Fibroblast of pulmonary artery (primary cell): ENCODE measurements around the gene COL4A6.
"Not testable (repeated sequence)": the region's sequence is repeated elsewhere in the genome, so short reads cannot be mapped to it uniquely, and the experiment has no call there.

Source experiments
- DNase-seq: peaks from one replicate; pipeline ENCODE4 v3.0.0-alpha.2; 2010; ENCODE audit warnings: low read depth
- H3K4me3 ChIP-seq: replicated peaks from 2 replicates; pipeline ENCODE4 v1.5.1; 2011; ENCODE audit warnings: low read depth, mild to moderate bottlenecking, control low read depth, low read length, moderate library complexity
- TF ChIP-seq, protein P1 (sequence below): IDR thresholded peaks from 2 replicates; pipeline ENCODE4 v1.5.1; 2011; ENCODE audit warnings: mild to moderate bottlenecking, control low read depth, low read length, inconsistent platforms; ENCODE audit errors: missing control alignments

COL4A6 gene

DNA sequence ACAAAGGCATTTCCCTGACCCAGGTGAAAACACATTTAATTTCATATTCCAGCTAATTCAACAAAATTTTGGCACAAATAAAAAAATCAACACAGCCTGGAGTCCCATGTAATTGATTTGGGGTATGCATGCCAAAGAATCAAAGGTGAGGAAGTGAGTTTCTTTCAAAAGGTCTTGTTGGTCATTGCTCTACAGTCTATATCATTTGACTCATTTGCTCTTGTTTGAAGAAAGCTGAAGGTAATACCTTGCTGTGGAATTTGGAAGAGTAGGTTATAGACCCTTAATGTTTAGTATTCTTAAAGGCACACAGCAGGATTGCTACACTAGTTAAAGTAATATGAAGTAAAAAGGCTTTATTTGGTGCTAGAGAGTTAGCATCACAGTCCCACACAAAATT is 25.4 kb downstream of the COL4A6 start:
- no peak overlapping the region for H3K4me3 ChIP-seq
- TF ChIP-seq, protein P1, sequence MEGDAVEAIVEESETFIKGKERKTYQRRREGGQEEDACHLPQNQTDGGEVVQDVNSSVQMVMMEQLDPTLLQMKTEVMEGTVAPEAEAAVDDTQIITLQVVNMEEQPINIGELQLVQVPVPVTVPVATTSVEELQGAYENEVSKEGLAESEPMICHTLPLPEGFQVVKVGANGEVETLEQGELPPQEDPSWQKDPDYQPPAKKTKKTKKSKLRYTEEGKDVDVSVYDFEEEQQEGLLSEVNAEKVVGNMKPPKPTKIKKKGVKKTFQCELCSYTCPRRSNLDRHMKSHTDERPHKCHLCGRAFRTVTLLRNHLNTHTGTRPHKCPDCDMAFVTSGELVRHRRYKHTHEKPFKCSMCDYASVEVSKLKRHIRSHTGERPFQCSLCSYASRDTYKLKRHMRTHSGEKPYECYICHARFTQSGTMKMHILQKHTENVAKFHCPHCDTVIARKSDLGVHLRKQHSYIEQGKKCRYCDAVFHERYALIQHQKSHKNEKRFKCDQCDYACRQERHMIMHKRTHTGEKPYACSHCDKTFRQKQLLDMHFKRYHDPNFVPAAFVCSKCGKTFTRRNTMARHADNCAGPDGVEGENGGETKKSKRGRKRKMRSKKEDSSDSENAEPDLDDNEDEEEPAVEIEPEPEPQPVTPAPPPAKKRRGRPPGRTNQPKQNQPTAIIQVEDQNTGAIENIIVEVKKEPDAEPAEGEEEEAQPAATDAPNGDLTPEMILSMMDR, result no peak
- DNase-seq, result no peak

DNA sequence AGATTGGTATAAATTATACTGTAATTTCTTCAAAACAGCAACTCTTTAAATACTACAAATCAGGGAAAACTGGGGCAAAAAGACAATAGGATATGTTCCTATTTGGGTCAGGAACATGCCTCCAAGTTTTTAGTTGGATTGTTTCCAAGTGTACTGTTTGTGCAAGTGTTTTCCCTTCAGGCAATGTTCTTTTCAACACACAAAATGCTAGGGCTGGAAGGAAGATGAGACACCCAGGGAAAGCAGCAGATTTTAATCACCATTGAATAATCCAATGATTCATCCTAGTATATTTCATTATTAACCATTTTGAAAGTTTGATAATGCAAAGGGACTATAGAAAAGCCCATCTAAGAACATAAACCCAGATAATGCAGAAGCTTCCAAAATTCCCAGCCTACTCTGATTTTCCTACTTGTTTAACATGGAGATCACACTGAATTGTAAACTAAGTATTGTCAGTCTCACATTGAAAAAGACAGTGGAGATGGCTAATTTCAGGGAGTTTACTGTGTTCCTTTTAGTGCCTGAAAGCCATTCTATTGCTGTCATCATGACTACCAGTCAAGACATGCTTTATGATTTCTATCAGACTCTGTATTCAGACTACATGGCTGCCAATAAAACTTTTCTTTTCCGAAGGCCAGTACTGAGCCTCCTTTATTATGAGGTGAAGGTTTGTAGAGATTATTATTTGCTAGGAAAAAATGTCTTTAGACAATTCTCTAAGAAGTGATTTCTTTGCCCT is 38.6 kb downstream of the COL4A6 start:
- TF ChIP-seq, protein P1, result no peak
- DNase-seq, result peak; percentile 49
- no peak overlapping the region for H3K4me3 ChIP-seq

DNA sequence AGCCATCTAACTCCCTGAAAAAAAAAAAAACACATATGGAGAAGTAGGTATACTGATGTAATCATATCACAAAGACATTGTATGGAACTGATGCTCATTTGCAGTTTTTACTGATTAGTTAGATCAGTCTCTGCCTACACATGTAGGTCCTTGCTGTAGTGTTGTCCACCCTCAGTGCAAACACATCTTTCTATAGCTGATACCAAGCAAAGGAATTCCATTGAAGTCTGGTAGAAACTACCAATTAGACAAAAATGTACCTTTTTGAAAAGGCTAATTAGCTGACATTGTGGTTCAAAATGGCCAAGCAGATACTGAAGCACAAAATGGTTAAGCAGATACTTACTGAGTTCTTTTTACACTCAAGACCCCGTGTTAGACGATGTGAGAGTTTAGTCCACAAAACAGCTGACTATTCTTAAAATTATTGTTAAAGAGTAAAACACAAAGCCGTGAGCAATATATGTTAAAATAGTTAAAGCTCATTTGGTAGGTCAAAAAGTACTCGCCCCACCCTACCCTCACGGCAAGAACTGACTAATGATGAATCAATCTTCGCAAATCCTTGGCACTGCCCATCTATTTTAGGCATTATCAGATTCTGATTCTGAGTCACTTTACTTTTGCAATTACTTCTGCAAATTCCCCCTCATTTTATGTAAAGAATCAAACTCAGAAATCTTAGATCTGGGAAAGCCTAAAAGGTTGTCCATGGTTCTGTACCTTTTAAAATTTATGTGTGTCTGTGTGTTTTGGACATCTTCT is 40.4 kb downstream of the COL4A6 start:
- peak; percentile 35 for DNase-seq
- H3K4me3 ChIP-seq, result no peak overlapping the region
- TF ChIP-seq, protein P1, result no peak

DNA sequence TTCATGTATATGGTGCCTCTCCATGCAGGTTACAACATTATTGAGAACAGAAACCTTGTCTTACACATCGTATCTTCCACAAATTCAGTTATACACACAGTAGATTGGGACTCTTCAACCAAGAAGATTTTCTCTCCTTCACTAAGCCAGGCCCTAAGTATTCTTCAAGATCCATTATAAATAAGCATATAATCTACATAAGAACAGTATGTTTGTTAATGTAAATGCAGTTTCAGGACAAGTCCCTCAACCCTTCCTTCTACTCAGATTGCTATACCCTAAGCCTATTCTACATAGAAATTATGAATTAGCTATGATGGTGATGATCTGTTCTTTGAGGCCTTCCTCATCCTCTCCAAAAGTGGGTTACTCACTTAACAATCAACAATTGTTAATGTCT is 41.2 kb downstream of the COL4A6 start:
- no peak overlapping the region for H3K4me3 ChIP-seq
- TF ChIP-seq, protein P1, result no peak

DNA sequence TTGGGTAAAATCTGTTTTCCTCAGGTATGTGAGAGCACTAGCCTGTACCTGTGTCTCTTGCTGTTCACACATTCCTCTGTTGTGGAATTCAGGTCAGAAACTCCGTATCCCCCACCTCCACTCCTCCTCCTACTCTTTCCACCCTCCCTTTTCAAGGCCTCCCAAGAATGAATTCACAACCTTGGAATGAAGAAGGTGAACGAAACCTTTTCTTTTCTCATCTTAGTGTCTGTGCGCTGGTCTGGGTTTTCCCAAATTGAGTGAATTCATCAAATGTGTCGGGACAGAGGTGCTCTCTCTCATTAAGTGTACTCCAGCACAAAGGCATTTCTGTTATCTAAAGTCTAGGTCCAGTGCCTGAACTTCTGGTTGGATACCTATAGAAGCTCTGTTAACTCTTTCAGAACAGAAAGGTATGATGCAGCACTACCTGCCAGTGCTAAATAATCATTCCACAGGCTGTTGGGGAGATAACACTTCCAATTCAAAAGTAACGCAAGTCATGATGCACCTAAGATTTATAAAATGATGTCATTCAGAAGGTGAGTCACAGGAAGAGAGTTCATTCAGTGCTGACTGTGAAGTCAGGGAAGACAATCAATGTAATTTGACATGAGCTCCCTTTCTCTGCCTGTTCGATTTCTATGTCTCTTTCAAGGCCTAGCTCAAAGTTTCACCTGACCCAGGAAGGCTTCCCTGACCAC is 41.9 kb downstream of the COL4A6 start:
- H3K4me3 ChIP-seq, result no peak overlapping the region
- TF ChIP-seq, protein P1, result no peak
- DNase-seq, result peak; percentile 23

More for the DNA sequence above, 41.2 kb downstream of the COL4A6 start:
- no peak for DNase-seq

DNA sequence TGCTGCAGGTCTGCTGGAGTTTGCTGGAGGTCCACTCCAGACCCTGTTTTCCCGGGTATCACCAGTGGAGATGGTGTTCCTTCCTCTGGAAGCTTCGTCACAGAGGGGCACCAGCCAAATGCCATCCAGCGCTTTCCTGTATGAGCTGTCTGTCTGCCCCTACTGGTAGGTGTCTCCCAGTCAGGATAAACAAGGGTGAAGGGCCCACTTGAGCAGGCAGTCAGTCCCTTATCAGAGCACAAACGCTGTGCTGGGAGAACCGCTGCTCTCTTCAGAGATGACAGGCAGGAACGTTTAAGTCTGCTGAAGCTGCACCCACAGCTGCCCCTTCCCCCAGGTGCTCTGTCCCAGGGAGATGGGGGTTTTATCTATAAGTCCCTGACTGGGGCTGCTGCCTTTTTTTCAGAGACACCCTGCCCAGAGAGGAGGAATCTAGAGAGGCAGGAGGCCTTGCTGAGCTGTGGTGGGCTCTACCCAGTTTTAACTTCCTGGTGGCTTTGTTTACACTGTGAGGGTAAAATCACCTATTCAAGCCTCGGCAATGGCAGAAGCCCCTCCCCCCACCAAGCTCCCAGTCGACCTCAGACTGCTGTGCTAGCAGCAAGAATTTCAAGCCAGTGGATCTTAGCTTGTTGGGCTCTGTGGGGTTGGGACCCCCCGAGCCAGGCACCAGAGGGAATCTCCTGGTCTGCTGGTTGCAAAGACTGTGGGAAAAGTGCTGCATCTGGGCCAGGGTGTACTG is 47.1 kb downstream of the COL4A6 start:
- not testable (repeated sequence) for H3K4me3 ChIP-seq, DNase-seq
